Esophagus muscularis mucosa (tissue), 3 donors: Measurements from ENCODE around the gene LRRC72.

ENCODE experiments used
- CTCF ChIP-seq, 3 experiments: fragments of 200-600 bp in 2 of 3; fragments of 450-650 bp in 1 of 3; sonication (generic) in 2 of 3; IDR thresholded peaks; one replicate each; pipeline ENCODE4 v1.5.1; 2017 to 2019; ENCODE audit warnings: antibody characterized with exemption in 3 of 3, mild to moderate bottlenecking in 2 of 3, moderate library complexity in 1 of 3
- POLR2AphosphoS5 ChIP-seq, 2 donors: sonication (generic); formaldehyde crosslinking; IDR thresholded peaks; one replicate each; pipeline ENCODE4 v1.6.1; 2017; ENCODE audit warnings: antibody characterized with exemption in 2 of 2

- TF ChIP-seq POLR2AphosphoS5 (IDR thresholded peaks at IDR 0.05), result no peak
- TF ChIP-seq CTCF (IDR thresholded peaks at IDR 0.05), result no peak
Observed at GRCh38 chr7:16556359-16556758, 29.7 kb downstream of the LRRC72 start.
